Measurements from ENCODE around the gene DDX39B. TPM values are rescaled to one million over a fixed set of nuclear protein-coding genes. Genes with fewer than 3 reads are reported as not detected.
"Not testable (repeated sequence)": the region's sequence is repeated elsewhere in the genome, so short reads cannot be mapped to it uniquely, and the experiment has no call there.

Gene DDX39B
- 159 TPM for total RNA-seq
- long read RNA-seq, transcript DDX39B-214 (11 exons, 2,003 nt), result major isoform, 26 of 39 reads
- long read RNA-seq, partial matches to known transcripts, result 2 of 39 reads
- long read RNA-seq, other reads (novel, unspliced or antisense), result 7 of 39 reads

DNA sequence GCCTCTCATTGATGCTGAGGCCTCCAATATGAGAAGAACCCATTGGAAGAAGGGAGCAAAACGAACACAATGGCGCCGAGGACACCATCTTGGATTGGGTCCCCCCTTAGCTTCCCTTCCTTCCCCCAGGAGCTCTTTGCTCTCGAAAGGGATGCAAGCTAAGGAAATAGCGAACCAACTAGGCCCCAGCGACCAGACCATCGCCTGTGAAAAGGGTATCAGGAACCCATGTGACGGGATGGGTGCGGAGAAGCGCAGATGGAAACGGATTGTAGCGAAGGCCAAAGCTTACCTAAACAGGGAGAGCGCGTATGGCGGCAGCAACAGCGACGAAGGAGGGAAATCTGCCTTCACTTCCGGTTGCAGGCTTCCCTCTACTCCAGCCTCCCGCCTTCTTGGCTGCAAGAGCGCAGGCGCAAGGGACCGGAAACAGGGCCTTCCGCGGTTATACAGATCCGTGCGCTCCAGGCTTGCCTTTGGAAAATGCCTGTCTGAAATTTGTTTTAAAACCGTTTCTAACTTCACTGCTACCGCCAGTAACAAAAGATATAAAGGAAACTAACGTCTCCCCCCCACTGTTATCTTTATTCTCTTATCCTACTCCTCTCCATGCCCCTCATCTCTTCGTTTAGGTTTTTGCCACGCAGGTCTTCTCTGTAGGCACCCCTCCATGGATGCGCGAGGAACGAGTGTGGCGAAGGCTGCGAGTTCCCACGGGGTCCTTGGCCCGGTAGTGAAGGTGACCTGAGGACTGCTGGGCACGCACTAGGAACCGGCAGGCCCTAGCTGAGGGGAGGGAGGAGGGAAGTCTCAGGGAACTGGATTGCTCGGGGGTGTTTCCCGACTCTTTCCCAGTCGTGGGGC, at the start of gene DDX39B:
Gene DDX39B (minus strand): TSS at position 346 of the 864 bp plus-strand sequence. CDS start 1,471 bp downstream, outside the sequence.
- DNase-seq (ENCODE audit: missing footprints), result peak; percentile 98
- ATAC-seq, result peak; percentile 94
- intact Hi-C loops (cut with DNase I), result loop anchor here (2.0 to 10.0 kb wide), 4 partner anchors 79 to 413 kb away; partner anchors contain the start of genes CLIC1, NELFE, PRRC2A and SKIC2

DNA sequence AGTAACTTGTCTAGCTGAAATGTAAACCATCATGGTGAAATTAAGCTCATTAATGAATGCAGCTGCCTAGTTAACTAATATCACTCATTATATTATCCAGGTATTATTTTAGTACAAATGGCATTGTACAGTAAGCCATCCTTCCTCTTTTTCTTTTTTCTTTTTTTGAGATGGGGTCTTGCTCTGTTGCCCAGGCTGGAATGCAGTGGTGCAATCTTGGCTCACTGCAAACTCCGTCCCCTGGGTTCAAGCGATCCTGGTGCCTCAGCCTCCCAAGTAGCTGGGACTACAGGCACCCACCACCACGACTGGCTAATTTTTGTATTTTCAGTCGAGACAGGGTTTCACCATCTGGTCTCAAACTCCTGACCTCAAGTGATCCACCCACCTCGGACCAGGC, 48.9 kb upstream of the DDX39B start:
- ATAC-seq; intact Hi-C loops (cut with DNase I); DNase-seq (ENCODE audit: missing footprints): not testable (repeated sequence)

GRCh38 chr6:31588871-31589650, 47.3 kb upstream of the DDX39B start:
- DNase-seq (ENCODE audit: missing footprints) (no peak), ATAC-seq (no peak)
- intact Hi-C loops (cut with DNase I), result no loop called here

- no peak for ATAC-seq
- intact Hi-C loops (cut with DNase I), result no loop called here
- DNase-seq (ENCODE audit: missing footprints), result no peak
These were observed 46.3 kb upstream of the DDX39B start for GRCh38 chr6:31587791-31588777.

DNA sequence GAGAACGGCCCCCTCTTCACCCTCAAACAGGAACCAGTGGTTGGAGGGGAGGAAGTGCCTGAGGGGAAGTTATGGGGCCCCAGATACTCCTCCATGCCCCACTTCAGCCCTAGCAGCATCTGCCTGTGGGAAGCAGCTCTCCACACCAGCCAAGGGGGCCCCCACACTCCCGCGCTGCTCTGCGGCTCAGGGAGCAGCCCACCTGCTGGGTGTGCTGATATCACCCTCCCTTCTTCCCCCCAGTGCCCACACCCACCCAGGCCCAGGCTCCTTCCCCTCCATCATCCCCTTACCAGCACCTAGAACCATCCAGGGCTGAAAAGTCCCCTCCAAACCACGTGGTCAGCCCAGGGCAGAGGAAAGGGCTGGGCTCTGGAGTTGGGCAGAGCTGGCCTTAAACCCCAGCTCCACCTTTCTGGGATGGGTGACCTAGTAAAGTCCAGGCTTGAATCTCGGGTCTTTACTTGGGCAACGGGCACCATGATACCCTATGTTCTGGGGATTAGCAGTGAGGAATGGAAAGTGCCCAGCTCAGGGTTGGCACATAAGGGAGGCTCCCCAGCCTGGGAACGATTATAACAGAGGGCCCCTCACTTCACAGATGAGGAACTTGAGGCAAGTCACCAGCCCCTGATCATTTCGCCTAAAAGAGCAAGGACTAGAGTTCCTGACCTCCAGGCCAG, 44.9 kb upstream of the DDX39B start:
- DNase-seq (ENCODE audit: missing footprints) (no peak), ATAC-seq (peak; percentile 68)
- intact Hi-C loops (cut with DNase I), result no loop called here

- DNase-seq (ENCODE audit: missing footprints), result no peak
- peak; percentile 32 for ATAC-seq
- intact Hi-C loops (cut with DNase I), result no loop called here
These were observed 44.2 kb upstream of the DDX39B start, which contains the start of gene LST1 for GRCh38 chr6:31586008-31586407. Gene LST1, plus strand, starts transcription at chr6:31586277. Its CDS starts 1,023 bp downstream, at chr6:31587300.

DNA sequence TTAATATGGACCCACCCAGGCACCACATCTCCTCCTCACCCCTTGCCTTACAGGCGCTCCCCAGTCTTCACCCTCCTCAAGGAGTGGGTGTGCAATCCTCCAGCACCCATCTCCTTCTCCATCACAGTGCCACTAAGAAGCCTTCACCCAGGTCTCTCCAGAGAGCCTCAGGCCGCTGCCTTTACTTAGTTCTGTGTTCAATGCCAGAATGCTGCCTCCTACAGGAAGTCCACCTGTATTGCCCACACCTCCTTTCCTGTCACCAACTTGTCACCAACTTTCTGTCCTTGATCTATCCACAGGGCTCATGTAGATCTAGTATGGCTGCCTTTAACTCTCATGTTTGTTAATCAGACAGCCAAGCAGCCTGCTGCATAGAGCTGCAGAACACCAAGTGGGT, 43.7 kb upstream of the DDX39B start:
- DNase-seq (ENCODE audit: missing footprints), result no peak
- no peak for ATAC-seq
- intact Hi-C loops (cut with DNase I), result no loop called here

DNA sequence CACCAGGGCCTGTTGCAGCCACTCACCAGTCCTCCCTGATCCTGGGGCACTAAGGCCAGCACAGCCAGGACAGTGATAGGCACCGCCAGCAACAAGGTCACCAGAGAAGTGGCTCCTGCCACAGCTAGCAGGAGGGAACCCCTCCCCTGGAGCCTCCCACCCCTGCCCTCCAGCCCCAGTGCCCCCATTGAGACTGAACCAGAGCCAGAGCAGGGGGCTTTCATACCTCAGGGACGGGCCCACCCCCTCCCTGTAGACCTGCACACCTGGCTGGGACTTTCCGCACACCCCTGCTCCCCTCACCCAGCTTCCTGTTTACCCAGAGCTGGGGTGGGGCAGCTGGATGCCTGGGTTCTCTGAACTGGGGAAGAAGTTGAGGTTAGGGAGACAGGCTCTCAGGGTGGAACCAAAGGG, 40.4 kb upstream of the DDX39B start, which contains the start of gene LTB:
Gene LTB (minus strand): TSS at position 195 of the 414 bp plus-strand sequence. CDS start 7 bp downstream, at position 188.
- intact Hi-C loops (cut with DNase I), result no loop called here
- DNase-seq (ENCODE audit: missing footprints) (no peak), ATAC-seq (no peak)

GRCh38 chr6:31581434-31582229, 39.8 kb upstream of the DDX39B start:
- intact Hi-C loops (cut with DNase I), result loop anchor here (2.0 kb wide), 3 partner anchors 17 to 35 kb away; partner anchors contain the start of genes ATP6V1G2 and NFKBIL1
- peak; percentile 30 for ATAC-seq
- DNase-seq (ENCODE audit: missing footprints), result no peak

DNA sequence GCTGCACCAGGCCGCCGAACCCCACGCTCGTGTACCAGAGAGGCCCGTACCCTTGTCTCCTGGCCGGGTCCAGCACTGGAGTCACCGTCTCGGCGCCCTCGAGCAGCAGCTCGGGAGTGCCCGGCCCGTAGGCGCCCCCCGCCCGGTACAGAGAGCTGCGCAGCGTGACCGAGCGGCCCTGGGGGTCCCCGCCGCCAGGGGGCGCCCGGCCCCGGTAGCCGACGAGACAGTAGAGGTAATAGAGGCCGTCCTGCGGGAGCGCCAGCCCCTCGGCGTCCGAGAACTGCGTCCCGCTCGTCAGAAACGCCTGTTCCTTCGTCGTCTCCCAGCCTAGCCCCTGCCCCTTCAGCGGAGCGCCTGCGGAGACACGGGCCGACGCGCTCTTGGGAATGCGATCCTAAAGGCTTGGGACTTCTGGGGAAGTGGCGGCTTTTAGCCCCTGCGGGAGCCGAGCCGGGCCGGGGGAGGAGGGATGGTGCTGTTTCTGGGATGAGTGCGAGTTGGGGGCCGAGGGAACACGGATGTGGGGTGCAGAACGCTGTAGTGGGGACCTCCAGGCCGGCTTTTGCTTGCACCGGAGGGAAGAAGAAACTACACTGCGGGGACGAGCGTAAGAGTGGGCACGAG, 39.1 kb upstream of the DDX39B start:
- intact Hi-C loops (cut with DNase I), result loop anchor here (2.0 kb wide), 3 partner anchors 18 to 34 kb away; partner anchors contain the start of genes ATP6V1G2 and NFKBIL1
- DNase-seq (ENCODE audit: missing footprints), result peak; percentile 96
- ATAC-seq, result peak; percentile 98

- intact Hi-C loops (cut with DNase I), result loop anchor here (2.0 kb wide), 3 partner anchors 18 to 34 kb away; partner anchors contain the start of genes ATP6V1G2 and NFKBIL1
- no peak for ATAC-seq
- no peak for DNase-seq (ENCODE audit: missing footprints)
These were observed 38.6 kb upstream of the DDX39B start for GRCh38 chr6:31580438-31580740.

- no peak for ATAC-seq
- DNase-seq (ENCODE audit: missing footprints), result no peak
- intact Hi-C loops (cut with DNase I), result loop anchor here (2.0 kb wide), 3 partner anchors 19 to 33 kb away; partner anchors contain the start of genes ATP6V1G2 and NFKBIL1
These were observed 38.0 kb upstream of the DDX39B start for GRCh38 chr6:31579546-31580437.

GRCh38 chr6:31579119-31579505, 37.3 kb upstream of the DDX39B start:
- DNase-seq (ENCODE audit: missing footprints) (no peak), ATAC-seq (no peak)
- intact Hi-C loops (cut with DNase I), result no loop called here

DNA sequence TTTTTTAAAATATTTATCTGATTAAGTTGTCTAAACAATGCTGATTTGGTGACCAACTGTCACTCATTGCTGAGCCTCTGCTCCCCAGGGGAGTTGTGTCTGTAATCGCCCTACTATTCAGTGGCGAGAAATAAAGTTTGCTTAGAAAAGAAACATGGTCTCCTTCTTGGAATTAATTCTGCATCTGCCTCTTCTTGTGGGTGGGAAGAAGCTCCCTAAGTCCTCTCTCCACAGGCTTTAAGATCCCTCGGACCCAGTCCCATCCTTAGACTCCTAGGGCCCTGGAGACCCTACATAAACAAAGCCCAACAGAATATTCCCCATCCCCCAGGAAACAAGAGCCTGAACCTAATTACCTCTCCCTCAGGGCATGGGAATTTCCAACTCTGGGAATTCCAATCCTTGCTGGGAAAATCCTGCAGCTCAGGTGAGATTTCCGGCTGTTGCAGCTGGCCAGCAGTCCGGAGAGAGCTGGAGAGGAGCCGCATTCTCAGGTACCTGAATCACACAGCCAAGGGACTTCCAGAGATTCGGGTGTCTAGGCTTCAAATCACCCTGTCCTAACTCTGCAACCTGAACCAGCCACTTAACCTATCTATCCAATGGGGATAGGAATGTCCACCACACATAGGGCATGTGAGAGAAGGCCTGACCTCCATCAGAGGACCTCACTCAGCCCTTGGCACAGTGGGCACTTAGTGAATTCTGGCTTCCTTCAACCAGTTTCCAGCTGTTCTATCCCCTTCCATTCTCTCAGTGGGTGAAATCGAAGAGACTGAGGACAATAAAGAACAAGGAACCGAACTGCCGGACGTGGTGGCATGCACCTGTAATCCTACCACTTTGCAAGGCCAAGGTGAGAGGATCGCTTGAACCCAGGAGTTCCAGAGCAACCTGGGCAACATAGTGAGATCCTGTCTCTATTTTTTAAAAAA, 36.6 kb upstream of the DDX39B start:
- no peak for ATAC-seq
- intact Hi-C loops (cut with DNase I), result no loop called here
- no peak for DNase-seq (ENCODE audit: missing footprints)
